Fibroblast of the conjunctiva (primary cell): ENCODE measurements around the gene NKX2-4.
"Not testable (repeated sequence)": the region's sequence is repeated elsewhere in the genome, so short reads cannot be mapped to it uniquely, and the experiment has no call there.

Experiments
- DNase-seq: peaks from one replicate; pipeline ENCODE4 v3.0.0-alpha.2; 2010; ENCODE audit warnings: low read depth

NKX2-4 gene

GRCh38 chr20:21397341-21398108 lies at the start of gene NKX2-4:
Gene NKX2-4, minus strand, starts transcription at chr20:21397526. Its CDS starts 127 bp downstream, at chr20:21397399.
- no peak for DNase-seq

- no peak for DNase-seq
Observed at GRCh38 chr20:21437816-21438215, 40.5 kb upstream of the NKX2-4 start.

- DNase-seq, result no peak
Observed at GRCh38 chr20:21437248-21437647, 39.9 kb upstream of the NKX2-4 start.

GRCh38 chr20:21436205-21436604 lies 38.9 kb upstream of the NKX2-4 start:
- peak; percentile 5 for DNase-seq

- no peak for DNase-seq
Observed at GRCh38 chr20:21435576-21435975, 38.2 kb upstream of the NKX2-4 start.

GRCh38 chr20:21433329-21433890 lies 36.1 kb upstream of the NKX2-4 start:
- no peak for DNase-seq

GRCh38 chr20:21432911-21433310 lies 35.6 kb upstream of the NKX2-4 start:
- no peak for DNase-seq

GRCh38 chr20:21430020-21430419 lies 32.7 kb upstream of the NKX2-4 start:
- no peak for DNase-seq

GRCh38 chr20:21424846-21425245 lies 27.5 kb upstream of the NKX2-4 start:
- no peak for DNase-seq

GRCh38 chr20:21423712-21424111 lies 26.4 kb upstream of the NKX2-4 start:
- not testable (repeated sequence) for DNase-seq

GRCh38 chr20:21421601-21422236 lies 24.4 kb upstream of the NKX2-4 start:
- no peak for DNase-seq

GRCh38 chr20:21419147-21419546 lies 21.8 kb upstream of the NKX2-4 start:
- DNase-seq, result not testable (repeated sequence)

GRCh38 chr20:21413996-21414395 lies 16.7 kb upstream of the NKX2-4 start:
- not testable (repeated sequence) for DNase-seq

GRCh38 chr20:21411725-21412124 lies 14.4 kb upstream of the NKX2-4 start:
- no peak for DNase-seq

- no peak for DNase-seq
Observed at GRCh38 chr20:21399005-21399475, 1.7 kb upstream of the NKX2-4 start.

GRCh38 chr20:21398109-21399004 lies 1.0 kb upstream of the NKX2-4 start:
- no peak for DNase-seq

- no peak for DNase-seq
Observed at GRCh38 chr20:21396599-21397340, 556 bp downstream of the NKX2-4 start.

- DNase-seq, result no peak
Observed at GRCh38 chr20:21395666-21396598, 1.4 kb downstream of the NKX2-4 start.

GRCh38 chr20:21395051-21395665 lies 2.2 kb downstream of the NKX2-4 start:
- DNase-seq, result no peak

- no peak for DNase-seq
Observed at GRCh38 chr20:21394551-21394950, 2.8 kb downstream of the NKX2-4 start.
